Motor neuron (in vitro differentiated cells): ENCODE measurements around the gene PDE6H. TPM values are rescaled to one million over a fixed set of nuclear protein-coding genes. Genes with fewer than 3 reads are reported as not detected.

Source experiments
- total RNA-seq, 8 experiments: library from RNA; unstranded; fragments of 300-600 nt; gene quantifications; 2 replicates each; pipeline versions ENCODE4 v1.2.3 to v1.2.4, GENCODE V29; 2022

PDE6H gene
- total RNA-seq, 8 experiments from 2014 or later: not detected

Other genes with a start within 250 kb of the PDE6H start
- gene WBP11, start 169.6 kb upstream of the PDE6H start, total RNA-seq: 10 to 100 TPM; 14.5 to 38.5 (median 29.6) TPM
- gene C12orf60, start 169.4 kb upstream of the PDE6H start, total RNA-seq: 1 to 10 TPM; 1.9 to 4.5 (median 2.5) TPM
- gene SMCO3, start 158.9 kb upstream of the PDE6H start, total RNA-seq: 10 to 100 TPM in 1 of 8 experiments, 1 to 10 TPM in 2, under 1 TPM in 5; 0.41 to 14.0 (median 0.75) TPM
- gene ART4, start 129.5 kb upstream of the PDE6H start, total RNA-seq: under 1 TPM; 0.04 to 0.43 (median 0.26) TPM
- gene MGP, start 87.2 kb upstream of the PDE6H start, total RNA-seq: 100 to 1,000 TPM in 2 of 8 experiments, 10 to 100 TPM in 2, 1 to 10 TPM in 1, under 1 TPM in 2, not detected in 1; 0.05 to 532 (median 26.8) TPM
- 1 to 10 TPM in 1 of 8 experiments, under 1 TPM in 3, not detected in 4; 0.15 to 1.9 (median 0.36) TPM for gene ERP27, start 34.5 kb upstream of the PDE6H start, total RNA-seq
- gene ARHGDIB, start 11.4 kb upstream of the PDE6H start, total RNA-seq: 1 to 10 TPM in 4 of 8 experiments, under 1 TPM in 4; 0.11 to 6.1 (median 1.2) TPM
- gene RERG, start 248.4 kb downstream of the PDE6H start, total RNA-seq: 10 to 100 TPM in 1 of 8 experiments, 1 to 10 TPM in 5, under 1 TPM in 2; 0.18 to 23.5 (median 1.7) TPM